GM10266 (cell line): ENCODE results near the gene ZNF254.

Experiments
- DNase-seq: peaks from one replicate; pipeline ENCODE4 v3.0.0; 2012; ENCODE audit errors: extremely low spot score
- TF ChIP-seq, protein P1 (sequence below): IDR thresholded peaks from 2 replicates; pipeline ENCODE4 v1.5.1; 2012; ENCODE audit warnings: mild to moderate bottlenecking, low read depth; ENCODE audit not compliant: control insufficient read depth, insufficient read depth; ENCODE audit errors: missing control alignments

ZNF254 gene

GRCh38 chr19:24062190-24062589 is 24.8 kb upstream of the ZNF254 start:
- no peak for DNase-seq
- TF ChIP-seq, protein P1, sequence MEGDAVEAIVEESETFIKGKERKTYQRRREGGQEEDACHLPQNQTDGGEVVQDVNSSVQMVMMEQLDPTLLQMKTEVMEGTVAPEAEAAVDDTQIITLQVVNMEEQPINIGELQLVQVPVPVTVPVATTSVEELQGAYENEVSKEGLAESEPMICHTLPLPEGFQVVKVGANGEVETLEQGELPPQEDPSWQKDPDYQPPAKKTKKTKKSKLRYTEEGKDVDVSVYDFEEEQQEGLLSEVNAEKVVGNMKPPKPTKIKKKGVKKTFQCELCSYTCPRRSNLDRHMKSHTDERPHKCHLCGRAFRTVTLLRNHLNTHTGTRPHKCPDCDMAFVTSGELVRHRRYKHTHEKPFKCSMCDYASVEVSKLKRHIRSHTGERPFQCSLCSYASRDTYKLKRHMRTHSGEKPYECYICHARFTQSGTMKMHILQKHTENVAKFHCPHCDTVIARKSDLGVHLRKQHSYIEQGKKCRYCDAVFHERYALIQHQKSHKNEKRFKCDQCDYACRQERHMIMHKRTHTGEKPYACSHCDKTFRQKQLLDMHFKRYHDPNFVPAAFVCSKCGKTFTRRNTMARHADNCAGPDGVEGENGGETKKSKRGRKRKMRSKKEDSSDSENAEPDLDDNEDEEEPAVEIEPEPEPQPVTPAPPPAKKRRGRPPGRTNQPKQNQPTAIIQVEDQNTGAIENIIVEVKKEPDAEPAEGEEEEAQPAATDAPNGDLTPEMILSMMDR: no peak

GRCh38 chr19:24063295-24063694 is 23.7 kb upstream of the ZNF254 start:
- TF ChIP-seq, protein P1: no peak
- DNase-seq: no peak

DNA sequence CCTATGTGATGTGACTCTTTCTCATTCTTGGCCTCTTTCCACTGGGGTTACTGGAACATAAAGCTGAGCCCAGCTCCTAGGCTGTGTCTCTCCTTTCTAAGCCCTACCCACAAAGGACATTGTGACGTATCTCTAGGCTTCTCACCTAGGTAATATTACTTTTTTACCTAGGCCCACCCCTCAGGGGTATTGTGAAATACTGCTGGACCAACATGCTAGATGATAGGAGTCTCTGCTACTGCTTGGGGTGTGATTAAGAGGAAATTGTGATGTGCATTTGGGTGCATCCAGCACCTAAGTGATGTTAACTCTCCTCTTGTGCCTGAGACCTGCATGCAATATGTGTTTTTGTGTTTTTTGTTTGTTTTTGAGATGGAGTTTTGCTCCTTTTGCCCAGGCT is 22.8 kb upstream of the ZNF254 start:
- no peak for DNase-seq
- TF ChIP-seq, protein P1: no peak

DNA sequence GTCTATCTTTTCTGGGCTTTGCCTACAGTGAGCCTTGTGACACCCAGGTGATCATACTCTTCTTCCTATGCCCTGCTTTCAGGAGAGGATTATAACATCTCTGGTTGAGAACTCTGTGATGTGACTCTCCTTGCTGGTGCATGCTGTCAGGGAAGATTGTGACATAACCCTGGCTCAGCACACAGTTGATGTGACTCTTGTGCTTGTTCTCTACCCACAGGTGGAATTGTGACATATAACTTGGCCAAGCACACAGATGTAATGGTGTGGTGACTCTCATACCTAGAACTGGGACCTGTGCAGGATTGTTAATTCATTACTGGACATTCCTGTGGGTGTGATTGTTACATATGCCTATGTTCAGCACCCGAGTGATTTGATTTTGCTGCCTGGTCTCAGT is 21.7 kb upstream of the ZNF254 start:
- TF ChIP-seq, protein P1: no peak
- no peak for DNase-seq

GRCh38 chr19:24065865-24066604 is 21.0 kb upstream of the ZNF254 start:
- TF ChIP-seq, protein P1: no peak
- DNase-seq: no peak

DNA sequence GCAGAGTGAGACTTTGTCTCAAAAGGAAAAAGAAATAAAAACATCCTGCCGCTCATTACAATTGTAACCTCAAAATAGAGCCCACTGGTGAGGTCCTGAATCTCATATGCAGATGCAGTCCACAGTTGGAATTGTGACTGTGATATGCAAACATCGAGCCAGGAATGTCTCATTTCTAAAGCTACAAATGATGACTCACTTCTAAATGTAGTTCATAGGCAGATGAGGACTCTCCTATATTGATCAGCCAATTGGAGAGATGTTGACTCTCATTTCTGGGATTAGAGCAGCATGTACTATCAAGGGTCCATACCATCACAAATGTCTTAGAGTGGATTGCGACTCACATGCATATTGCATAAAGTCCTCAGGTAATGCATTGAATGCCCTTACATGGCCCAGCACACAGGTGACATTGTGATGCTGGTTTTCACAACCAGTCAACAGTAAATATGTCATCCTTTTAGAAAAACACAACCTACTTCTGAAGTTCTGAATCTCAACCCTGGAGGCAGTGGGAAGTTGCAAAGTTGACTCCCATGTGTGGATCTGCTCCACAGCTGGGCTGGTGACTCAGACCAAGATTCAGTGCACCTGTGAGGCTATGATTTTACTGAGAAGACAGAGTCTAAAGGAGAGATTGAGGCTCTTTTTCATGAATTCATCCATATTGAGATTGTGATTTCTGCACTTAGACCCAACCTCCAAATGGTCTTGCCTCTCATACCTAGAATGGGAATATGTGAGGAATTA is 16.9 kb upstream of the ZNF254 start:
- DNase-seq: no peak
- TF ChIP-seq, protein P1: no peak

- TF ChIP-seq, protein P1: no peak
- DNase-seq: no peak
Observed at GRCh38 chr19:24071078-24071477, 15.9 kb upstream of the ZNF254 start.
